CD4-positive, alpha-beta T cell (primary cell): ENCODE results near the gene MTCL1. TPM values are rescaled to one million over a fixed set of nuclear protein-coding genes. Genes with fewer than 3 reads are reported as not detected.

Experiments used
- ATAC-seq: fragments of 200-7000 bp; cut with Tn5 transposase; one replicate; pipeline ENCODE4 v1.10.0; 2022; ENCODE audit warnings: mild to moderate bottlenecking; ENCODE audit not compliant: poor library complexity
- CTCF ChIA-PET: fragments of 350-600 bp; sonication (Branson Sonifier 250); formaldehyde crosslinking; loops from one replicate; lab custom pipeline; 2021; ENCODE audit warnings: antibody characterized with exemption, inconsistent platforms; lab: Charles Lee
- POLR2A ChIA-PET: fragments of 350-600 bp; sonication (Branson Sonifier 250); formaldehyde crosslinking; loops from one replicate; lab custom pipeline; 2021; ENCODE audit warnings: antibody characterized with exemption, inconsistent platforms; lab: Charles Lee
- DNase-seq, 14 experiments: peaks; one replicate each; pipeline ENCODE4 v3.0.0-alpha.2; 2013 to 2020; ENCODE audit warnings: mixed read lengths in 2 of 14
- H3K27ac ChIP-seq, 2 donors: one replicate each; pipeline versions ENCODE4 v1.5.1 to v1.7.0; 2013; ENCODE audit warnings: low read length in 2 of 2, low read depth in 1 of 2, mild to moderate bottlenecking in 1 of 2
- H3K27me3 ChIP-seq, 2 experiments: 1 replicate in 1 of 2; 2 replicates in 1 of 2; pipeline versions ENCODE4 v1.6.1 to v1.7.0; 2013; ENCODE audit warnings: low read length in 2 of 2, control low read depth in 1 of 2, mild to moderate bottlenecking in 1 of 2, moderate library complexity in 1 of 2; ENCODE audit not compliant: insufficient read depth in 2 of 2, control insufficient read depth in 1 of 2
- H3K36me3 ChIP-seq: one replicate; pipeline ENCODE4 v1.6.1; 2013; ENCODE audit warnings: low read length, control low read depth; ENCODE audit not compliant: insufficient read depth
- H3K4me1 ChIP-seq: one replicate; pipeline ENCODE4 v1.6.1; 2013; ENCODE audit warnings: low read length, control low read depth; ENCODE audit not compliant: insufficient read depth
- H3K4me3 ChIP-seq: one replicate; pipeline ENCODE4 v1.5.1; 2013; ENCODE audit warnings: mild to moderate bottlenecking, low read length, moderate library complexity
- H3K9me3 ChIP-seq, 2 experiments: 1 replicate in 1 of 2; 2 replicates in 1 of 2; pipeline versions ENCODE4 v1.6.1 to v1.7.0; 2013; ENCODE audit warnings: low read length in 2 of 2, mild to moderate bottlenecking in 2 of 2, control low read depth in 1 of 2, moderate library complexity in 1 of 2; ENCODE audit not compliant: control insufficient read depth in 1 of 2, insufficient read depth in 1 of 2
- H3K27ac Mint-ChIP-seq: one replicate; pipeline ENCODE4 v1.8.0; 2020; ENCODE audit warnings: mixed read lengths
- H3K27me3 Mint-ChIP-seq: one replicate; pipeline ENCODE4 v1.8.0; 2021; ENCODE audit warnings: mixed read lengths
- H3K36me3 Mint-ChIP-seq: one replicate; pipeline ENCODE4 v1.8.0; 2021; ENCODE audit warnings: low read depth, mixed read lengths
- H3K4me1 Mint-ChIP-seq: one replicate; pipeline ENCODE4 v1.8.0; 2021; ENCODE audit warnings: low read depth, mixed read lengths
- H3K4me3 Mint-ChIP-seq: one replicate; pipeline ENCODE4 v1.8.0; 2020; ENCODE audit warnings: mild to moderate bottlenecking, mixed read lengths
- H3K9me3 Mint-ChIP-seq: one replicate; pipeline ENCODE4 v1.8.0; 2020; ENCODE audit warnings: mixed read lengths
- CTCF ChIP-seq: fragments of 200-600 bp; IDR thresholded peaks from one replicate; pipeline ENCODE4 v1.8.0; 2022; ENCODE audit warnings: antibody characterized with exemption, mild to moderate bottlenecking
- intact Hi-C, 2 experiments: fragments of 100-400 bp; cut with DNase I in 1 of 2; cut with micrococcal nuclease in 1 of 2; formaldehyde crosslinking; loops; one replicate each; pipeline versions ENCODE4 v1.15.1 to v1.9.0; 2023 to 2025; cut with DNase I, micrococcal nuclease
- total RNA-seq, 174 experiments: library from RNA in 2 of 174; stranded (reverse) in 2 of 174; gene quantifications; one replicate each; pipeline ENCODE4 v1.2.3 and lab custom pipeline; 2021 to 2026

Gene MTCL1
- total RNA-seq, 2 experiments from 2014 or later: 0.11 to 0.55 TPM

GRCh38 chr18:8869696-8870095, 164.3 kb downstream of the MTCL1 start:
- Mint-ChIP-seq H3K9me3 (no peaks in the 10 kb centered on the region), H3K27me3 (peaks cover 19% of the 10 kb centered on the region), H3K27ac (no peak overlapping the region), H3K4me1 (no peaks in the 10 kb centered on the region), H3K4me3 (no peak overlapping the region), H3K36me3 (no peaks in the 10 kb centered on the region)
- ATAC-seq: no peak
- Histone ChIP-seq H3K9me3 (no peaks in the 10 kb centered on the region), H3K27ac (no peak overlapping the region), H3K4me3 (no peak overlapping the region), H3K27me3 (no peaks in the 10 kb centered on the region), H3K4me1 (no peaks in the 10 kb centered on the region), H3K36me3 (no peaks in the 10 kb centered on the region)
- ChIA-PET CTCF (no interaction called here), POLR2A (no interaction called here)
- no peak for TF ChIP-seq CTCF
- intact Hi-C loops: no loop called here
- no peak for DNase-seq

GRCh38 chr18:8870528-8870927, 165.2 kb downstream of the MTCL1 start:
- TF ChIP-seq CTCF: no peak
- ChIA-PET POLR2A (no interaction called here), CTCF (no interaction called here)
- H3K4me1 Mint-ChIP-seq: no peaks in the 10 kb centered on the region
- no peak for DNase-seq
- no peak overlapping the region for H3K27ac Mint-ChIP-seq
- no peaks in the 10 kb centered on the region for H3K9me3 ChIP-seq
- intact Hi-C loops: no loop called here
- H3K4me3 ChIP-seq: no peak overlapping the region
- peaks cover 0 to 2% of the 10 kb centered on the region in 2 experiments for H3K27me3 ChIP-seq
- no peaks in the 10 kb centered on the region for H3K36me3 Mint-ChIP-seq
- peaks cover 21% of the 10 kb centered on the region for H3K27me3 Mint-ChIP-seq
- no peaks in the 10 kb centered on the region for H3K4me1 ChIP-seq
- no peaks in the 10 kb centered on the region for H3K36me3 ChIP-seq
- no peak for ATAC-seq
- no peaks in the 10 kb centered on the region for H3K9me3 Mint-ChIP-seq
- H3K27ac ChIP-seq: no peak overlapping the region
- H3K4me3 Mint-ChIP-seq: no peak overlapping the region

GRCh38 chr18:8871489-8871888, 166.1 kb downstream of the MTCL1 start:
- ATAC-seq: no peak
- Histone ChIP-seq H3K4me3 (no peak overlapping the region), H3K36me3 (no peaks in the 10 kb centered on the region), H3K4me1 (no peaks in the 10 kb centered on the region), H3K27me3 (peaks cover 0 to 3% of the 10 kb centered on the region in 2 experiments), H3K9me3 (no peaks in the 10 kb centered on the region), H3K27ac (no peak overlapping the region)
- no peaks in the 10 kb centered on the region for H3K36me3 Mint-ChIP-seq
- no peak for TF ChIP-seq CTCF
- CTCF ChIA-PET: no interaction called here
- H3K4me1 Mint-ChIP-seq: no peaks in the 10 kb centered on the region
- POLR2A ChIA-PET: no interaction called here
- no peak for DNase-seq
- H3K27ac Mint-ChIP-seq: no peak overlapping the region
- no peak overlapping the region for H3K4me3 Mint-ChIP-seq
- H3K27me3 Mint-ChIP-seq: peaks cover 21% of the 10 kb centered on the region
- intact Hi-C loops: no loop called here
- no peaks in the 10 kb centered on the region for H3K9me3 Mint-ChIP-seq
